SK-N-SH (cell line): Measurements from ENCODE around the gene RAD51B.

ENCODE experiments used
- CTCF ChIP-seq: fragments of 200-600 bp; sonication (generic); IDR thresholded peaks from 2 replicates; pipeline ENCODE4 v1.6.1; 2017; ENCODE audit warnings: antibody characterized with exemption, mild to moderate bottlenecking, moderate library complexity
- GABPA ChIP-seq: IDR thresholded peaks from 2 replicates; pipeline ENCODE4 v1.4.0; 2012; ENCODE audit warnings: low read depth, mild to moderate bottlenecking
- JUND ChIP-seq: IDR thresholded peaks from 2 replicates; pipeline ENCODE4 v1.4.0; 2012
- MAX ChIP-seq: IDR thresholded peaks from 2 replicates; pipeline ENCODE4 v1.4.0; 2012; ENCODE audit warnings: low read depth
- PBX3 ChIP-seq: IDR thresholded peaks from 2 replicates; pipeline ENCODE4; 2012
- RCOR1 ChIP-seq: fragments of 150-350 bp; IDR thresholded peaks from 2 replicates; pipeline ENCODE4 v1.6.1; 2017; ENCODE audit warnings: antibody characterized with exemption, low read length
- RXRA ChIP-seq: IDR thresholded peaks from 2 replicates; pipeline ENCODE4 v1.4.0; 2012; ENCODE audit warnings: low read depth, mild to moderate bottlenecking, borderline replicate concordance
- TCF12 ChIP-seq: IDR thresholded peaks from 2 replicates; pipeline ENCODE4 v1.4.0; 2012
- TEAD4 ChIP-seq: IDR thresholded peaks from 2 replicates; pipeline ENCODE4 v1.4.0; 2012; ENCODE audit warnings: mild to moderate bottlenecking, borderline replicate concordance; ENCODE audit not compliant: insufficient read depth
- YY1 ChIP-seq: IDR thresholded peaks from 2 replicates; pipeline ENCODE4 v1.4.0; 2012; ENCODE audit warnings: low read depth, mild to moderate bottlenecking

GRCh38 chr14:68111853-68112270, 292.3 kb downstream of the RAD51B start:
- no peak for TF ChIP-seq JUND
- no peak for TF ChIP-seq CTCF
- no peak for TF ChIP-seq RCOR1
- no peak for TF ChIP-seq PBX3
- TF ChIP-seq GABPA = no peak
- no peak for TF ChIP-seq TEAD4
- no peak for TF ChIP-seq TCF12
- TF ChIP-seq MAX = no peak
- TF ChIP-seq RXRA = no peak
- TF ChIP-seq YY1 = no peak
